K562 (cell line): Measurements from ENCODE around the gene ARHGAP30. TPM values are rescaled to one million over a fixed set of nuclear protein-coding genes. Genes with fewer than 3 reads are reported as not detected.

Experiments used
- ATF1 ChIP-seq, 2 experiments: fragments of 450-650 bp in 1 of 2; IDR thresholded peaks; 2 replicates each; pipeline ENCODE4 v1.6.1; 2016; ENCODE audit warnings: missing compliant biosample characterization in 1 of 2, missing genetic modification characterization in 1 of 2
- CBFA2T2 ChIP-seq: fragments of 450-650 bp; conservative IDR thresholded peaks from 2 replicates; pipeline ENCODE4 v1.6.1; 2017; ENCODE audit warnings: mild to moderate bottlenecking
- CC2D1A ChIP-seq: fragments of 450-650 bp; IDR thresholded peaks from 2 replicates; pipeline ENCODE4 v1.6.1; 2017; ENCODE audit warnings: mild to moderate bottlenecking
- CHD2 ChIP-seq: IDR thresholded peaks from 2 replicates; pipeline ENCODE4 v1.6.1; 2011; ENCODE audit warnings: low read depth, low read length
- CREM ChIP-seq: IDR thresholded peaks from 2 replicates; pipeline ENCODE4 v1.6.1; 2014; ENCODE audit warnings: antibody characterized with exemption, low read depth
- FIP1L1 ChIP-seq: fragments of 200-400 bp; formaldehyde crosslinking; IDR thresholded peaks from 2 replicates; pipeline ENCODE4 v1.6.1; 2018; ENCODE audit warnings: mild to moderate bottlenecking, low read depth, low read length; ENCODE audit not compliant: poor library complexity, severe bottlenecking
- FOS ChIP-seq: IDR thresholded peaks from 3 replicates; pipeline ENCODE4 v1.6.1; 2011; ENCODE audit not compliant: insufficient read length; ENCODE audit errors: extremely low read depth
- HMGN3 ChIP-seq: IDR thresholded peaks from 2 replicates; pipeline ENCODE4 v1.6.1; 2011; ENCODE audit warnings: borderline replicate concordance, low read depth, mild to moderate bottlenecking, mixed read lengths, low read length; ENCODE audit not compliant: insufficient read length; ENCODE audit errors: extremely low read depth
- KLF10 ChIP-seq: fragments of 250-450 bp; sonication (Bioruptor Pico); IDR thresholded peaks from 2 replicates; pipeline ENCODE4 v1.6.1; 2021; ENCODE audit warnings: matching md5 sums
- NEUROD1 ChIP-seq: fragments of 150-350 bp; IDR thresholded peaks from 2 replicates; pipeline ENCODE4 v1.6.1; 2014; ENCODE audit warnings: borderline replicate concordance, low read length, low read depth; ENCODE audit not compliant: partially characterized antibody
- PHF20 ChIP-seq: fragments of 450-650 bp; IDR thresholded peaks from 2 replicates; pipeline ENCODE4 v1.6.1; 2018; ENCODE audit not compliant: partially characterized antibody
- POLR2AphosphoS5 ChIP-seq: IDR thresholded peaks from 2 replicates; pipeline ENCODE4 v1.6.1; 2011; ENCODE audit warnings: mild to moderate bottlenecking, low read depth, low read length, moderate library complexity; ENCODE audit not compliant: control insufficient read depth, insufficient read depth
- POLR2H ChIP-seq: IDR thresholded peaks from 2 replicates; pipeline ENCODE4 v1.6.1; 2016; ENCODE audit warnings: missing genetic modification characterization, low read depth, mild to moderate bottlenecking, control low read depth, missing compliant biosample characterization, moderate library complexity
- SMARCE1 ChIP-seq: fragments of 450-650 bp; IDR thresholded peaks from 2 replicates; pipeline ENCODE4 v1.7.1; 2016; ENCODE audit warnings: mild to moderate bottlenecking
- TAF1 ChIP-seq: IDR thresholded peaks from 2 replicates; pipeline ENCODE4 v1.6.1; 2011; ENCODE audit warnings: mild to moderate bottlenecking, low read length, moderate library complexity; ENCODE audit not compliant: insufficient read depth, control insufficient read depth, severe bottlenecking; ENCODE audit errors: extremely low read depth
- TFE3 ChIP-seq: fragments of 450-650 bp; formaldehyde crosslinking; IDR thresholded peaks from 2 replicates; pipeline ENCODE4 v1.4.0; 2020; ENCODE audit warnings: mild to moderate bottlenecking, mixed read lengths
- ZBTB11 ChIP-seq, 3 experiments: fragments of 200-800 bp in 1 of 3; fragments of 250-450 bp in 1 of 3; fragments of 450-650 bp in 1 of 3; sonication (Bioruptor Pico) in 1 of 3; sonication (Bioruptor generic) in 1 of 3; formaldehyde crosslinking in 1 of 3; IDR thresholded peaks; 2 replicates each; pipeline versions ENCODE4 v1.6.1 to v1.8.0; 2016 to 2022; ENCODE audit warnings: mild to moderate bottlenecking in 2 of 3, missing genetic modification characterization in 2 of 3, missing compliant biosample characterization in 1 of 3, moderate library complexity in 1 of 3
- ZFX ChIP-seq: sonication (generic); formaldehyde crosslinking; IDR thresholded peaks from 2 replicates; pipeline ENCODE4 v1.8.0; 2022; ENCODE audit warnings: mild to moderate bottlenecking, missing genetic modification reagents, moderate library complexity
- ZNF121 ChIP-seq: sonication (generic); formaldehyde crosslinking; conservative IDR thresholded peaks from 2 replicates; pipeline ENCODE4 v1.8.0; 2022; ENCODE audit warnings: missing genetic modification reagents
- ZNF707 ChIP-seq: fragments of 250-450 bp; sonication (Bioruptor Pico); conservative IDR thresholded peaks from 2 replicates; pipeline ENCODE4 v1.8.0; 2022; ENCODE audit warnings: inconsistent platforms, mild to moderate bottlenecking, moderate library complexity
- ZSCAN32 ChIP-seq: fragments of 450-650 bp; formaldehyde crosslinking; IDR thresholded peaks from 2 replicates; pipeline ENCODE4 v1.4.0; 2020; ENCODE audit warnings: mild to moderate bottlenecking, moderate library complexity
- polyA plus RNA-seq, 8 experiments: library from polyadenylated mRNA; depleted of rRNA in 4 of 8; stranded (reverse) in 5 of 8; unstranded in 3 of 8; fragments of >200 nt; fragmentation: Nextera tagmentation in 2 of 8; fragmentation: Illumina TruSeq in 1 of 8; extraction: Ambion mirVana in 2 of 8; extraction: Trizol in 1 of 8; gene quantifications; 2 replicates each; pipeline versions ENCODE4 v1.2.1 to v1.2.3, GENCODE V29; 2011 to 2014; ENCODE audit warnings: inconsistent platforms in 1 of 8, missing spikeins in 1 of 8
- total RNA-seq, 7 experiments: library from RNA; depleted of rRNA in 6 of 7; stranded (reverse); fragments of >200 nt in 6 of 7; fragmentation: Illumina TruSeq in 2 of 7; extraction: Trizol in 2 of 7; gene quantifications; 2 replicates each; pipeline versions ENCODE4 v1.2.1 to v1.2.3, GENCODE V29; 2011 to 2021; ENCODE audit warnings: low replicate concordance in 1 of 7

ARHGAP30 gene
- total and polyA plus RNA-seq, 9 of the 15 experiments (the other 6 are each of a cell fraction or from before 2014, with no cell fraction given): 0.01 to 0.73 (median 0.12) TPM

GRCh38 chr1:161021165-161021969 lies 48.3 kb downstream of the ARHGAP30 start (continued):
- no peak for TF ChIP-seq TFE3 (CRISPR knock-in tag)
- TF ChIP-seq PHF20: peak; percentile 82
- TF ChIP-seq FIP1L1: no peak
- no peak for TF ChIP-seq ZNF707
- peak; percentile 42; the same call in 1 of the 2 replicates for TF ChIP-seq ZFX (CRISPR knock-in tag)
- 0 out of 2 replicates have a peak, but pooled peaks have one; percentile 37 for TF ChIP-seq CC2D1A
- TF ChIP-seq POLR2H (tag): peak; percentile 84
- peak; percentile 85 for TF ChIP-seq FOS
- TF ChIP-seq ZNF121: peak; percentile 55
- TF ChIP-seq POLR2AphosphoS5: peak; percentile 56
- TF ChIP-seq TAF1: peak; percentile 75
- TF ChIP-seq HMGN3: no peak
- TF ChIP-seq ATF1 (CRISPR knock-in tag; IDR thresholded peaks at IDR 0.05): no peak
- TF ChIP-seq ATF1 (tag; IDR thresholded peaks at IDR 0.05): peak; percentile 38; the same call in 1 of the 2 replicates
- peak; percentile 90 for TF ChIP-seq CREM
- TF ChIP-seq NEUROD1: peak; percentile 31
- no peak for TF ChIP-seq KLF10 (CRISPR knock-in tag)
- TF ChIP-seq CBFA2T2: no peak
- peak; percentile 68 for TF ChIP-seq CHD2
- no peak for TF ChIP-seq ZSCAN32 (CRISPR knock-in tag)
- peak in 1 of 3 experiments; percentile 53; a peak in 1 of 6 replicates for TF ChIP-seq ZBTB11 (CRISPR knock-in tag; IDR thresholded peaks at IDR 0.05)
- TF ChIP-seq SMARCE1: 0 out of 2 replicates have a peak, but pooled peaks have one; percentile 39
